ENCODE results near the gene KRTAP10-1. TPM values are rescaled to one million over a fixed set of nuclear protein-coding genes. Genes with fewer than 3 reads are reported as not detected.

The KRTAP10-1 gene
- total RNA-seq, 1 experiment from 2014 or later: not detected

DNA sequence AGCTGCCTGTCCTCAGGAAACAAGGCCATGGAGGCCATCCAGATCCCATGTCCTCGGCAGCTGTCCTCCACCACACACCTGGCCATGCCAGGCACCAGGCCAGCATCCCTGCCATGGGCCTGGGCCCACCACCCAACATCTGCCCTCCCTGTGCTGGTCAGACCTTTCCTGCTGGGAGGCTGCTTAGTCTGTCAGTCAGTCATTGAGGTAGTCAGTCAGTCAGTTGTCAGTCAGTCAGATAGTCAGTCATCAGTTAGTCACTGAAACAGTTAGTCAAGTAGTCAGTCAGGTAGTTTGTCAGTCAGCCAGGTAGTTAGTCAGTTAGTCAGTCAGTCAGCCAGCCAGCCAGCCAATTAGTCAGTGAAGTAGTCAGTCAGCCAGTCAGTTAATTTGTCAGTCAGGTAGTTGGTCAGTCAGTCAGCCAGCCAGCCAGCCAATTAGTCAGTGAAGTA is 17.2 kb downstream of the KRTAP10-1 start:
- CTCF ChIA-PET: no interaction called here
- intact Hi-C loops (cut with micrococcal nuclease): no loop called here

GRCh38 chr21:44521928-44522752 is 17.9 kb downstream of the KRTAP10-1 start:
- Mint-ChIP-seq H3K9me3 (ENCODE audit: unreplicated experiment) (no peaks in the 10 kb centered on the region), H3K27ac (ENCODE audit: low read depth, unreplicated experiment) (no peak overlapping the region), H3K4me3 (ENCODE audit: unreplicated experiment) (no peak overlapping the region), H3K27me3 (ENCODE audit: insufficient read depth, unreplicated experiment) (peaks cover 16% of the 10 kb centered on the region), H3K4me1 (ENCODE audit: insufficient read depth, unreplicated experiment) (no peaks in the 10 kb centered on the region), H3K36me3 (ENCODE audit: insufficient read depth, unreplicated experiment) (no peaks in the 10 kb centered on the region)
- POLR2A ChIA-PET: no interaction called here
- BruUV-seq (replicated peaks): no TSS peak
- DNase-seq (ENCODE audit: unreplicated experiment): no peak
- CTCF ChIA-PET: no interaction called here
- intact Hi-C loops (cut with micrococcal nuclease): no loop called here
- TF ChIP-seq, protein P1, sequence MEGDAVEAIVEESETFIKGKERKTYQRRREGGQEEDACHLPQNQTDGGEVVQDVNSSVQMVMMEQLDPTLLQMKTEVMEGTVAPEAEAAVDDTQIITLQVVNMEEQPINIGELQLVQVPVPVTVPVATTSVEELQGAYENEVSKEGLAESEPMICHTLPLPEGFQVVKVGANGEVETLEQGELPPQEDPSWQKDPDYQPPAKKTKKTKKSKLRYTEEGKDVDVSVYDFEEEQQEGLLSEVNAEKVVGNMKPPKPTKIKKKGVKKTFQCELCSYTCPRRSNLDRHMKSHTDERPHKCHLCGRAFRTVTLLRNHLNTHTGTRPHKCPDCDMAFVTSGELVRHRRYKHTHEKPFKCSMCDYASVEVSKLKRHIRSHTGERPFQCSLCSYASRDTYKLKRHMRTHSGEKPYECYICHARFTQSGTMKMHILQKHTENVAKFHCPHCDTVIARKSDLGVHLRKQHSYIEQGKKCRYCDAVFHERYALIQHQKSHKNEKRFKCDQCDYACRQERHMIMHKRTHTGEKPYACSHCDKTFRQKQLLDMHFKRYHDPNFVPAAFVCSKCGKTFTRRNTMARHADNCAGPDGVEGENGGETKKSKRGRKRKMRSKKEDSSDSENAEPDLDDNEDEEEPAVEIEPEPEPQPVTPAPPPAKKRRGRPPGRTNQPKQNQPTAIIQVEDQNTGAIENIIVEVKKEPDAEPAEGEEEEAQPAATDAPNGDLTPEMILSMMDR (IDR thresholded peaks at IDR 0.05; ENCODE audit: unreplicated experiment): no peak

More for the DNA sequence above, 17.2 kb downstream of the KRTAP10-1 start:
- no peak overlapping the region for H3K4me3 Mint-ChIP-seq (ENCODE audit: unreplicated experiment)
- H3K27ac Mint-ChIP-seq (ENCODE audit: low read depth, unreplicated experiment): no peak overlapping the region
- no TSS peak for BruUV-seq (replicated peaks)
- H3K9me3 Mint-ChIP-seq (ENCODE audit: unreplicated experiment): no peaks in the 10 kb centered on the region
- TF ChIP-seq, protein P1 (IDR thresholded peaks at IDR 0.05; ENCODE audit: unreplicated experiment): no peak
- POLR2A ChIA-PET: no interaction called here
- no peak for DNase-seq (ENCODE audit: unreplicated experiment)
- H3K27me3 Mint-ChIP-seq (ENCODE audit: insufficient read depth, unreplicated experiment): peaks cover 16% of the 10 kb centered on the region
- H3K36me3 Mint-ChIP-seq (ENCODE audit: insufficient read depth, unreplicated experiment): no peaks in the 10 kb centered on the region
- H3K4me1 Mint-ChIP-seq (ENCODE audit: insufficient read depth, unreplicated experiment): no peaks in the 10 kb centered on the region

GRCh38 chr21:44521301-44521927 is 18.6 kb downstream of the KRTAP10-1 start:
- no peak overlapping the region for H3K4me3 Mint-ChIP-seq (ENCODE audit: unreplicated experiment)
- ChIA-PET CTCF (no interaction called here), POLR2A (no interaction called here)
- H3K9me3 Mint-ChIP-seq (ENCODE audit: unreplicated experiment): no peaks in the 10 kb centered on the region
- TF ChIP-seq, protein P1 (IDR thresholded peaks at IDR 0.05; ENCODE audit: unreplicated experiment): no peak
- H3K27me3 Mint-ChIP-seq (ENCODE audit: insufficient read depth, unreplicated experiment): peaks cover 16% of the 10 kb centered on the region
- no TSS peak for BruUV-seq (replicated peaks)
- H3K36me3 Mint-ChIP-seq (ENCODE audit: insufficient read depth, unreplicated experiment): no peaks in the 10 kb centered on the region
- intact Hi-C loops (cut with micrococcal nuclease): no loop called here
- no peak overlapping the region for H3K27ac Mint-ChIP-seq (ENCODE audit: low read depth, unreplicated experiment)
- no peaks in the 10 kb centered on the region for H3K4me1 Mint-ChIP-seq (ENCODE audit: insufficient read depth, unreplicated experiment)
- no peak for DNase-seq (ENCODE audit: unreplicated experiment)

Measured in MCF 10A (cell line).